Activated naive CD4-positive, alpha-beta T cell treated with anti-CD3 and anti-CD28 coated beads, Interleukin-2, amount 50 U/mL, for 24 hours (primary cell): Measurements from ENCODE around the gene TMTC4.
A peak's percentile ranks its signal among the peaks of the same experiment; 100 is the strongest.

Experiments
- H3K27ac Mint-ChIP-seq: one replicate; pipeline ENCODE4 v1.8.0; 2021; ENCODE audit warnings: mild to moderate bottlenecking, mixed read lengths
- H3K27me3 Mint-ChIP-seq: one replicate; pipeline ENCODE4 v1.8.0; 2021; ENCODE audit warnings: mixed read lengths
- H3K36me3 Mint-ChIP-seq: one replicate; pipeline ENCODE4 v1.8.0; 2021; ENCODE audit warnings: mixed read lengths
- H3K4me1 Mint-ChIP-seq: one replicate; pipeline ENCODE4 v1.8.0; 2021; ENCODE audit warnings: mixed read lengths
- H3K4me3 Mint-ChIP-seq: one replicate; pipeline ENCODE4 v1.8.0; 2021; ENCODE audit warnings: mild to moderate bottlenecking, mixed read lengths
- H3K9me3 Mint-ChIP-seq: one replicate; pipeline ENCODE4 v1.8.0; 2021; ENCODE audit warnings: mixed read lengths

Gene TMTC4

GRCh38 chr13:100674872-100675660, 471 bp upstream of the TMTC4 start:
- H3K36me3 Mint-ChIP-seq: no peaks in the 10 kb centered on the region
- H3K4me3 Mint-ChIP-seq: peak overlapping the region; percentile 86
- H3K4me1 Mint-ChIP-seq: peaks cover 31% of the 10 kb centered on the region
- H3K9me3 Mint-ChIP-seq: no peaks in the 10 kb centered on the region
- peak overlapping the region; percentile 80 for H3K27ac Mint-ChIP-seq
- no peaks in the 10 kb centered on the region for H3K27me3 Mint-ChIP-seq

- Mint-ChIP-seq H3K9me3 (no peaks in the 10 kb centered on the region), H3K4me3 (peak overlapping the region; percentile 97), H3K27me3 (no peaks in the 10 kb centered on the region), H3K27ac (peak overlapping the region; percentile 97), H3K4me1 (peaks cover 31% of the 10 kb centered on the region), H3K36me3 (peaks cover 2% of the 10 kb centered on the region)
Observed at GRCh38 chr13:100673713-100674571, 653 bp downstream of the TMTC4 start.

- Mint-ChIP-seq H3K4me1 (peaks cover 31% of the 10 kb centered on the region), H3K36me3 (peaks cover 3% of the 10 kb centered on the region), H3K27me3 (no peaks in the 10 kb centered on the region), H3K9me3 (no peaks in the 10 kb centered on the region), H3K27ac (peak overlapping the region; percentile 97), H3K4me3 (peak overlapping the region; percentile 97)
Observed at GRCh38 chr13:100673376-100673712, 1.3 kb downstream of the TMTC4 start.

- Mint-ChIP-seq H3K27me3 (no peaks in the 10 kb centered on the region), H3K4me3 (no peak overlapping the region), H3K4me1 (peaks cover 31% of the 10 kb centered on the region), H3K36me3 (peaks cover 5% of the 10 kb centered on the region), H3K9me3 (no peaks in the 10 kb centered on the region), H3K27ac (no peak overlapping the region)
Observed at GRCh38 chr13:100671389-100672182, 3.0 kb downstream of the TMTC4 start.

- H3K4me3 Mint-ChIP-seq: no peak overlapping the region
- H3K27ac Mint-ChIP-seq: no peak overlapping the region
- H3K27me3 Mint-ChIP-seq: no peaks in the 10 kb centered on the region
- peaks cover 12% of the 10 kb centered on the region for H3K36me3 Mint-ChIP-seq
- no peaks in the 10 kb centered on the region for H3K9me3 Mint-ChIP-seq
- H3K4me1 Mint-ChIP-seq: peaks cover 15% of the 10 kb centered on the region
Observed at GRCh38 chr13:100668408-100668807, 6.2 kb downstream of the TMTC4 start.

- Mint-ChIP-seq H3K4me1 (peaks cover 12% of the 10 kb centered on the region), H3K27me3 (no peaks in the 10 kb centered on the region), H3K9me3 (no peaks in the 10 kb centered on the region), H3K36me3 (peaks cover 15% of the 10 kb centered on the region), H3K27ac (no peak overlapping the region), H3K4me3 (no peak overlapping the region)
Observed at GRCh38 chr13:100667894-100668293, 6.7 kb downstream of the TMTC4 start.

GRCh38 chr13:100666124-100666523, 8.5 kb downstream of the TMTC4 start:
- Mint-ChIP-seq H3K4me3 (no peak overlapping the region), H3K27ac (no peak overlapping the region), H3K4me1 (peaks cover 9% of the 10 kb centered on the region), H3K27me3 (no peaks in the 10 kb centered on the region), H3K36me3 (peaks cover 22% of the 10 kb centered on the region), H3K9me3 (no peaks in the 10 kb centered on the region)

GRCh38 chr13:100665403-100665802, 9.2 kb downstream of the TMTC4 start:
- Mint-ChIP-seq H3K9me3 (no peaks in the 10 kb centered on the region), H3K4me1 (peaks cover 9% of the 10 kb centered on the region), H3K27me3 (no peaks in the 10 kb centered on the region), H3K36me3 (peaks cover 24% of the 10 kb centered on the region), H3K4me3 (no peak overlapping the region), H3K27ac (no peak overlapping the region)

GRCh38 chr13:100664171-100664900, 10.3 kb downstream of the TMTC4 start:
- H3K27ac Mint-ChIP-seq: no peak overlapping the region
- H3K36me3 Mint-ChIP-seq: peaks cover 24% of the 10 kb centered on the region
- peaks cover 11% of the 10 kb centered on the region for H3K4me1 Mint-ChIP-seq
- no peaks in the 10 kb centered on the region for H3K27me3 Mint-ChIP-seq
- H3K4me3 Mint-ChIP-seq: no peak overlapping the region
- H3K9me3 Mint-ChIP-seq: no peaks in the 10 kb centered on the region

- Mint-ChIP-seq H3K27me3 (no peaks in the 10 kb centered on the region), H3K4me1 (peaks cover 25% of the 10 kb centered on the region), H3K9me3 (no peaks in the 10 kb centered on the region), H3K4me3 (no peak overlapping the region), H3K27ac (no peak overlapping the region), H3K36me3 (peaks cover 23% of the 10 kb centered on the region)
Observed at GRCh38 chr13:100662468-100663211, 12.0 kb downstream of the TMTC4 start.

GRCh38 chr13:100660761-100661160, 13.8 kb downstream of the TMTC4 start:
- Mint-ChIP-seq H3K4me1 (peaks cover 25% of the 10 kb centered on the region), H3K4me3 (no peak overlapping the region), H3K27ac (no peak overlapping the region), H3K27me3 (no peaks in the 10 kb centered on the region), H3K36me3 (peaks cover 22% of the 10 kb centered on the region), H3K9me3 (no peaks in the 10 kb centered on the region)

- peaks cover 25% of the 10 kb centered on the region for H3K4me1 Mint-ChIP-seq
- no peak overlapping the region for H3K27ac Mint-ChIP-seq
- H3K9me3 Mint-ChIP-seq: no peaks in the 10 kb centered on the region
- no peak overlapping the region for H3K4me3 Mint-ChIP-seq
- H3K27me3 Mint-ChIP-seq: no peaks in the 10 kb centered on the region
- H3K36me3 Mint-ChIP-seq: peaks cover 18% of the 10 kb centered on the region
Observed at GRCh38 chr13:100659578-100659977, 15.0 kb downstream of the TMTC4 start.

GRCh38 chr13:100658363-100658762, 16.2 kb downstream of the TMTC4 start:
- H3K27me3 Mint-ChIP-seq: no peaks in the 10 kb centered on the region
- peaks cover 25% of the 10 kb centered on the region for H3K4me1 Mint-ChIP-seq
- H3K4me3 Mint-ChIP-seq: peak overlapping the region; percentile 12
- H3K9me3 Mint-ChIP-seq: no peaks in the 10 kb centered on the region
- peaks cover 21% of the 10 kb centered on the region for H3K36me3 Mint-ChIP-seq
- peak overlapping the region; percentile 48 for H3K27ac Mint-ChIP-seq

GRCh38 chr13:100657881-100658315, 16.7 kb downstream of the TMTC4 start:
- peak overlapping the region; percentile 48 for H3K27ac Mint-ChIP-seq

More at GRCh38 chr13:100657881-100658315, 16.7 kb downstream of the TMTC4 start:
- peaks cover 21% of the 10 kb centered on the region for H3K36me3 Mint-ChIP-seq
- no peak overlapping the region for H3K4me3 Mint-ChIP-seq
- no peaks in the 10 kb centered on the region for H3K27me3 Mint-ChIP-seq
- H3K4me1 Mint-ChIP-seq: peaks cover 24% of the 10 kb centered on the region
- no peaks in the 10 kb centered on the region for H3K9me3 Mint-ChIP-seq
